Measurements from ENCODE around the gene FOXL1. TPM values are rescaled to one million over a fixed set of nuclear protein-coding genes. Genes with fewer than 3 reads are reported as not detected.

The FOXL1 gene
- polyA plus RNA-seq (ENCODE audit: insufficient read length in 4 of 4) = 10 to 100 TPM; 15.5 to 21.5 (median 19.1) TPM

DNA sequence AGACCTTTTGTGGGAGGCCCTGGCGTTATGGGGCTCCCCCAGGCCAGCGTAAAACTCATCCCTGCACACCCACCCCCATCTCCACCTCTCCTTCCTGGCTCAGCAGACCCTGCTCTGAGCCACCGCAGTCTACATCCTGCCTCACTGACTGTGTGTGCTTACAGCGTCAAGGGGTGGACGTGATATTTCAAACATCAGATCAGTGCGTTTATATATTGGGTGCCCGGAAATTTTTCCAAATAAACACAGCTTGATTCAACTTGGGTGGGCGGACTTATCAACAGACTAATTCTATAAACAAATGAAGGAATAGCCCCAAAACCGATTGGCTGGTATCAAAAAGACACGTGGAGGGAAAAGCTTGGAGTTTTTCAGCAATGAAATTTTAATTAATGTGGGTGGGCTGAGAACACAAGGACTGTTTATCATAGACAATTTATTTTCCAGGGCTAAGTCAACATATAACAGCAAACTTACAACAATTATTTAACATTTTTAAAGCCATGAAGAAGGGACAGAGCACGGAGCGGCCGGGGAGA, at the start of gene FOXL1:
TSS of gene FOXL1 (plus strand) at position 489 of the 539 bp plus-strand sequence. CDS start 175 bp downstream, outside the sequence.
- DNase-seq (ENCODE audit: low read depth in 4 of 4, low spot score in 3 of 4) = no peak

DNA sequence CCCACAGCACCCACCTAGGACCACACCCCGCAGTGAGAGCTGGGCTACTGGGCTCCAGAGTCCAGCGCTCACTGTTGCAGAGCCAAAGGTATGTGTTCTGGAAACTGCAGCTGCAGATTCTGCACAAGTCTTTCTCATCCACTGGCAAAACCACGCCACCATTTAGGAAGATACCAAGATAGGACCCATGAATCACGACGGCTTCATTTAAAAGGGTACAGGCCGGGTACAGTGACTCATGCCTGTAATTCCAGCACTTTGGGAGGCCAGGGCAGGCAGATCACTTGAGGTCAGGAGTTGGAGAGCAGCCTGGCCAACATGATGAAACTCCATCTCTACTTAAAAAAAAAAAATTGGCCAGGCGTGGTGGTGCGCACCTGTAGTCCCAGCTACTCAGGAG, 49.2 kb upstream of the FOXL1 start:
- DNase-seq (ENCODE audit: low read depth in 4 of 4, low spot score in 3 of 4) = no peak

DNA sequence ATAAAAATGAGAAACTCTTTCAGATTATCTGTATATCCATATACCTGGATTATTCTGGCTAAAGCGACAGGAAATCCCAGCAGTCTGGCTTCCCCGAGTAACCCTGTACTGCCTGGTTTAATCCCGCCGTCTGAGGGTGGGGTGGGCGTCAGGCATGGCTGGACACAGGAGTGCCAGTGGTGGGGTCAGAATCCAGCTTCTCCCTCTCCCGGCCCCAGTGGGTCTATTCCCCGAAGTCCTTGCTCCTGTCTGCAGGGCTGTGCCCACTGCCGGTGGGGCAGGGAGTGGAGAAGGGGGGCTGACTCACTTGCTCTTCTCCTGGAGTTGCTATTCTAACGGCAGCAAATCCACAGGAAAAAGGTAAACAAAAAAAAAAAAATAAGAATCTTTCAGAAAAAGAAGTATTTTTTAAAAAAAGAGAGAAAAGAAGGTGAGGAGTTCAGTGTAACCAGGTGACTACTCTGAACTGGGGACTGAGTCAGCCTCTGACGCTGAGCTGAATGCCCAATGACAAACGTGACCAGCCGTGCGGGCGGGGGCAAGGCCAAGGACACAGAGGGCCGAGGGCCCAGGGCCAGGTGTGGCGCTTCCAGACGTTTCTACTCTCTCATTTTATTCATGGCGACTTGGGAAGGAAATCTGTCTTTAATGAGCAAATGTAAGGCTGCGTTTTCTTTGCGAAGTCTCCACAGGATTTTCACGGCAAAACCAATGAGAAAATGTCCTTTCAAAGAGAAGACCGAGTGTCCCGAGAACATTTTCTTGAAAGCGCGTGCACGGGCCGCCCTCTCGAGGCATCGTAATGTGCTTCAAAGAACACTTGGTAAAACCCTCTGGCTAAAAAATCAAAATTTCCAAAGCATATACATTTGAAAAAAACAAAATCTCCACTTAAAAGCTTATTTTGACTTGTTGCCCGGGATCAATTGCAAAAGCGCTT, 47.8 kb upstream of the FOXL1 start:
- DNase-seq (ENCODE audit: low read depth in 4 of 4, low spot score in 3 of 4) = no peak

DNA sequence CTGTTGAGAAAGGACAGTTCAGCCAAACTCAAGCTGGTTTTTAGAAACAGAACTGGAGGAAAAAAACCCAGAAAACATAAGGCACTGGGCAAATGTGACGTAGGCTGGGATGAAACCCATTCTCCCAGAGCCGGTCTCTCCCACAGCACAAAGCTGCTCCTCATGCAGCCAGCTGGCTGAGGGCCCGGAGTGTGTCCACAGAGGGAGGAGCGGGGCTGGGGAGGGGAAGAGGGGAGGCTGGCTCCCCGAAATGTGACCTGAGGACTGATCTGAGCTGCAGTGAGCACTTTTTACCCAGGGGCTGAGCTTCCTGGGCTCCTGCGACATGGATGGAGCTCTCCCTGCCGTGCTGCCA, 47.2 kb upstream of the FOXL1 start:
- no peak for DNase-seq (ENCODE audit: low read depth in 4 of 4, low spot score in 3 of 4)

DNA sequence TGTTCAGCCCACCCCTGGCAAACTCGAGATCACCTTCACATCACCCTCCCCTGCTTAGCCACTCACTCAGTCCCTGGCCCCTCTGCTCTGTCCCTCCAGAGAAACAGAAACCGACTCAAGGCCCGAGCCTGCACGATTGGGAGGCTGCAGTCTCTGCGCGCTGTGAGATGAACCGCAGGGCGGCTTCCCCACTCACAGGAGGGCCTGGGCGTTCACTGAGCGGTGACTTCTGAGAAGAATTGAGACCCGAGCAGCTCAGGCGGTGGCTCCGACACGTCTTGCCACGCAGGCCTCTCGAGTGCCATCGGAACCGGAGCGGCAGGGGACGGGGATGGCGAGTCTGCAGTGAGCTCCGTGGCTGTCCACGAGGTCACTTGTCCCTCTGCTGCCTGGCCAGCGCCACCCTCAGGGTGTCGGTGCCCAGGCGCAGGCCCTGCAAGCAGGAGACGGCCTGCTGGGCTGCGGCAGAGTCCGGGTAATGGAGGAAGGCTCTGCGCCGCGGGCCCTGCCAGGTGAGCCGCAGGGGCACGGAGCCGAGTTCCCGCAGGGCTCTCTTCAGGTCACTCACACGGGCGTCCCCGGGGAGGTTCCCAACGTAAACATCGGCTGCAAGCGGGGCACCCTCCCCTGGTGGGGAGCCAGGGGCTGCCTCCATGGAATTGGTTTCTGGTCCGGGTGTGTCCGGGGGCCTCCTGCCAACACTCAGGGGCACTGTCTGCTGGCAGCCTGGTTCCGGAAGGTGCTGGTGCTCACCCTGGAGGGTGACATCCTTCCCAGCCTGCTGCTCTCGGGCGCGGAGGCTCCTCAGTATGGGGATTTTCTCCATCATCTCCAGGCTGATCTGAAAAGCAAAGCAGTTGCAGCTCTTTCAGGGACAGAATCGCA, 46.5 kb upstream of the FOXL1 start:
- DNase-seq (ENCODE audit: low read depth in 4 of 4, low spot score in 3 of 4) = no peak

DNA sequence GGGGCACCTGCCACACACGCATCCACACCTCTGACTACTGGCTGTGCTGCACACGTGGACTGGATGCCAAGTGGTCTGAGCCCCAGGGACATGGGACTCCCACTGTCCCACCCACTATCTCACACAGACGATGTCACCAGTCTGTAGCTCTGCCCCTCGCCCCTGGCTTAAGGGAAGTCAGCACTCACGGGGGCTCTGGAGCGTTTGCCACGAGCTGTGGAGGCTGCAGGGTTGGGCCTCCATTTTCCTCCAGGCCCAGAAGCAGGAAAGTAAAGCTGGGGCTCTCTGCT, 45.9 kb upstream of the FOXL1 start:
- DNase-seq (ENCODE audit: low read depth in 4 of 4, low spot score in 3 of 4) = no peak

DNA sequence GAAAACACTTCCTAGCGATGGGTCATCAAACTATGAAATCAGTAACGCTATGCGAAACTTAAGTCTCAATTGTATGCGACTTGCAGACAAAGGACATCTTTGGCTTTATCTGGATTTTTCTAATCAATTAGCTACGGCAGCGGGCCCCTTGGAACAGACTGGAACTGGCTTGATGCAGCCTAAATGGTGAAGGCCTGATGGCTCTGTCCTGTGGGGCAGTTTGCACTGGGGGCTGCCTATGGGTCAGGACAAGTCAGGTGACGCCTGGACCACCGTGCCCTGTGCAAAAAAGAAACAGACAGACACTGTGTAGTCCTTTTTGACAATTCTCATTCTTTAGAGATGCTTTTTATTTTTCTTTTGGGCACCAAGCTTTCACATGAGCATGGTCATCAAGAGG, 45.3 kb upstream of the FOXL1 start:
- DNase-seq (ENCODE audit: low read depth in 4 of 4, low spot score in 3 of 4) = no peak

DNA sequence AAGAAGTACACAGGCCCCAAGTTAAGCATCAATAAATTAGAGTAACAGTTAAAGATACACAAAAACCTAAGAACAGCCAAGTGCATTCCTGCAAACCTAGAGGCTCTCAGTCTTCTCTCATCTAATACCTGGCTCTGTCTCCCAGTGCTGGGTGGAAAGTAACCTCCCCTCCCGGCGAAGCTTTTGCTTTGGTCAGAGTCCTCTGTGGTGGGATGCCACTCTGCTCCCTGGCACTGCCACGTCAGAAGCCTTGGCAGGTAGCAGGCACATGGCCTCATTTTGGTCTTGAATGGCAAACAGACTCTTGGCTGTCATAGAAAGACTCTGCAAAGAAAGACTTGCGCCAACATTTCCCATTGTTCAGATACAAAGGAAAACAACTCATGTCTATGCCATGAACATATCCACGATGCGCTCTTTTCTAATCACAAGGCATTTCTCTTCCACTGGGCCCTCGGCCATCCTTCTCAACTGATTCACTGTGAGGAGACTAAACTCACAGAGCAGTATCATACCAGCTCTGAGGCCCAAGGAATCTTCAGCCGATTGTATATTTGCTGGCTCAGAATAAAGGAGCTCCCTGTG, 44.5 kb upstream of the FOXL1 start:
- no peak for DNase-seq (ENCODE audit: low read depth in 4 of 4, low spot score in 3 of 4)

DNA sequence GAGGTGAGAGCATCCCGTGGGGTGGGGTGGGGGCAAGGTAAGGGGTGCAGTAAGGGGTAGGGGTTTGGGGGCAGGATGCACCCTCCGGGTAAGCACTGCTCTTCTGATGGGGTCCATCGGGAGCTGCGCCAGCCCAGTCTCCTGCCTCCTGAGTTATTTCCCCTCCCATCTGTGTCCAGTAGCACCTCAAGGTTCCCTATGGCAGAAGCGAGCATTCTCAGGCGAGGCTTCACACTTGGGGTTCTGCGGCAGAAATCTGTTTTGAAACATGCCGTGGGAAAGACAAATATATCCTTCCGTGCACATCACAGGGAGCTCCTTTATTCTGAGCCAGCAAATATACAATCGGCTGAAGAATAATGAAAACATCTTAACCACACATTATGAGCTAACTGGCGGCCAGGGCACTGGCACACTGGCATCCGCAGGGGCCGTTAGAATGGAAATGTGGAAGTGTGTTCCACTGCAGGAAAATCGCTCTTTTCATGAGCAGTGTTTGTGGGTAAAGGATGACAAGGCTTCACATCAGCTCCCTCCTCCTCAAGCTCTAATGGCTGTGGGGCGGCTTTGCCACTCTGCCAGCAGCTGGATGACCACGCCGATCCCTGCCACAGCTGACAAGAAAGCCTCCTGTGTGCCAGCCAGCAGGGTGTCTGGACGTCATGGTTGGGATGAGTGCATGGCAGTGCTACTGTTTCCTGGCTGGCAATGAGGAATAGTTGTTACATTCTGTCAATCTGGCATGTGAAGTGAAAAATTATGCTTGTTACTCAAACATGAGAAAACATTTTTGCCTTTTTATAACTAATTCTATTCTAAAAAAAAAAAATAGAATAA, 43.4 kb upstream of the FOXL1 start:
- no peak for DNase-seq (ENCODE audit: low read depth in 4 of 4, low spot score in 3 of 4)

DNA sequence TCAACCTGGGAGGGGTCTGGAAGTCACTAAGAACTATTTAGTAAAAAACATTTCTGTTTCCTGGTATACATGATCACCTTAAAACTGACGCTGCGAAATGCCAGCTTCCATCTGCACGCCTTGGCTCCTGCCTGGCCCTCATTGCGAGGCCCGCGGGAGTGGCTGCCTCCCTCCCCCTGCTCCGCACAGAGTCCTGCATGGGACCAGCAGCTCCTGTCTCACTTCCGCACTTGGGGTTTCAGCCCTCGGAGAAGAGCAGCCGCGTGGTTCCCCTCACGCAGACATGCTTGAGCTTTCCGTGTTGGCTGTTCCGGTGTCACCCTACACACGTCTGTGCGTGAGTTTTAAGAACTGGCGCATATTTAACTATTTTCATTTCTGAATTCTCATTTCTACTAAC, 41.7 kb upstream of the FOXL1 start:
- DNase-seq (ENCODE audit: low read depth in 4 of 4, low spot score in 3 of 4) = no peak

DNA sequence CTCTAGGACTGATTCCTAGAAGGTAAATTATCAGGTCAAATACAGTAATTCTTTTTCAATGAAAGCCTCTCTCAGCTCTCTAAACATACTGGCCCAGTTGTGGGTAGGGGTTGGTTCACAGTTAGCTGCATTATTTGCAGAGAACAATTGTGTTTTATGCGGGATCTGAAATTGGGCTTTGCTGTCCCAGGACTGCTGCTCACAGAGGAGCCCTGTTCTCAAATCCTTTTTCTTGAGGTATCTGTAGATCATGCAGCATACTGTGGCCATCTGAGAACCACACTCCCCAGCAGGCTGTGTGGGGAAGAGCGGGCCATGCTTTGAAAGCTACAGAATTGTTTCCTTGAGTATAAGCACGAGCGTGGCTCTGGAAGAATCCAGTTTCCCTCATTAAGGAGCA, 40.9 kb upstream of the FOXL1 start:
- no peak for DNase-seq (ENCODE audit: low read depth in 4 of 4, low spot score in 3 of 4)

DNA sequence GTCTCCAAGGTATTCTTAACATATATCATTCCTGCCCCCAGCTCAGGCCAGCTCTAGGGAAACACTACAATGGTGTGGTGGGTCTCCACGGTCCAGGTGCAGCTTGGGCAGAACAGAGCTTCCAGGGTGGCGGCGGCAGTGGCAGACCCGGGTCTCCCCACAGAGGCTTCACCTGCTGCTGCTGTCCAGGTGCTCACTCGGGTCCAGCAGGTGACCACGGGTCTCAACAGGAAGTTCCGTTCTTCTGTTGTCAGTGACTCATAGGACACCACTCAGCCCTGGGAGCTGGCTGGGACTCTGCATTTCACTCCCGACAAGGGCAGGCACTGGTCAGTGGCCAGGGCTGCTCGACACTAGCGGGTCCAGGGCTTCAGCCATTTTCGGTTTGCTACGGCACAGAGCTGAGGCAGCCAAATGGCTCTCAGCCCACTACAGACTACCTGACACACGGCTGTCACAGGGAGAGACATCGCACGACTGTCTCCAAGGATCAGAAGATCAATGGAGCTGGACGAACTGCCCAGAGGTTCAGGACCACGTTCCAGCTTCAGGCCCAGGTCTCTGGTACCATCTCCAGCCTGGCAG, 40.1 kb upstream of the FOXL1 start:
- no peak for DNase-seq (ENCODE audit: low read depth in 4 of 4, low spot score in 3 of 4)

DNA sequence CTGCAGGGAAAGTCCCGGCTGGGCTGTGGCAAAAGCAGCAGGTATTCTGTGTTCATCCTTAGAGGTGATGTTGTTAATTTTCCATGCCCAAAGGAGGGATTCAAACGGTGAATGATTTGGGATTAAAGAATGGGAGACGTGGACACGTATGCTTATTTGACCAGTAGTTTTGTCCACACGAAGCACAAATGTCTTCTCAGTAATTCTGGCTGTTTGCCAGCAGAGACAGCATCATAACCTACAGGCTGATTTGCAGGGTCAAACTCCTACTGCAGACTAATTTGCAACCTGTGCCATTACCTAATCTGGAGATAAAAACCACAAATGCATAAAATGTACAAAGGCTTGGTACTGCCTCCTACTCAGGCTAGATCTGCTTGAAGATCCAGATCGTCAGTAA, 37.5 kb upstream of the FOXL1 start:
- DNase-seq (ENCODE audit: low read depth in 4 of 4, low spot score in 3 of 4) = no peak

DNA sequence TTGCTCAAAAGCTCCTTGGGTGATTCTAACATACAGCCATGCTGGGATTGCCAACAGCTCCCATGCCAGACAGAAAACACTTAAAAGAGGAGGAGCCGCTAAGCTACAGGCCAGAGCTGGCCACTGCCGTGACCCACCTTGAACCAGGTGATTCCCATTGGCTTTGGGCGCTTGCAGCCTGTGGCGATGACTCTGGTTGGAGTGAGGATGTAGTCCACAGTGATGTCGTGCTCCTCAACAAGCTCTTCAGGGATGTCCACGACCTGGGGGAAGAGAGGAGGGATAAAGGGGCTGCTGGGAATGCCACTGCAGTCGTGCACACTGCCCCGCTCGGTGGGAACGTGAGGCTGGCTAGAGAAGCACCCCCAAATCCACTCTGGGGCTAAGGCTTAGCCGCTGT, 36.8 kb upstream of the FOXL1 start:
- no peak for DNase-seq (ENCODE audit: low read depth in 4 of 4, low spot score in 3 of 4)

DNA sequence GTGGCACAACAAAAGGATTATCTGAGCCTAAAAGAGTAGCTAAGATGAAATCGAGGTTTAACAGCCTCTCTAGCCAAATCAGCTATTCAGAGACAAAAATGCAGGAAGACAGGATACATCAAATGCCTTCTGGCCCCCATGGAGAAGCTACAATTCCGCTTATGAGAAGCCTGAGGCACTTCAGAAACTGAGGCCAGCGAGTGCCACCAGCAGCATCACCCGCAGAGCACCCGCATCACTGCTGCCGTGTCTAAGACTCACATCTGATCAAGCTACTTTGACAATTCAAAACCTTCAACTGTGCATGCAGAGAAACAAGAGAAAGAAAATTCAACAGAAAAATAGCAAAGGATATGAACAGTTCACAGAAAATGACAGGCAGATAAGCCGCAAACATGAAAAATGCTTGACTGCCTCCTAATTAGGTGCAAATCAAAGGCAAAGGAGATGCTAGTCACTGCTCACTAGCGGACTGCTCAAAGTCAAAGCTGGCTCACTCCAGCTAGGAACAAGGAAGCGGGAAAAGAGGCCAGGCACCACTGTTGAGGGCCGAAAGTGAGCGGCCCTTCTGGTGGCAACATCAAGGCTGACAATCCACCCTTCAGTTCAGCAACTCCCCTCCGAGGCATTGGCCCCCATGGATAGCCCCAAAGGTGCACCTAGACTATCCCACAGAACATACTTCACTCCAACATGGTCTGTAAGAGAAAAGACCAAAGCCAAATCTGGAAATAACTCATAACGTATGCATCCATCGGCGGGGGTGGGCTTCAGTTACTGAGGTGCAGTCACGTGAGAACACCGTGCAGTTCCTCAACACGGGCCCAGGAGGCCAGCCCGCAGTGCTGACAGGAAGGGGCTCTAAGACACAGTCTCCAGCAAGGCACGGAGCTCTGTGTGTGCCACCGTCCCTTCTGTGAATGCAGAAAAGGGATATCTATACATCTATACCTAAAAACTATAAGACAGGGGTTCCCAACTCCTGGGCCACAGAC, 35.3 kb upstream of the FOXL1 start:
- no peak for DNase-seq (ENCODE audit: low read depth in 4 of 4, low spot score in 3 of 4)

DNA sequence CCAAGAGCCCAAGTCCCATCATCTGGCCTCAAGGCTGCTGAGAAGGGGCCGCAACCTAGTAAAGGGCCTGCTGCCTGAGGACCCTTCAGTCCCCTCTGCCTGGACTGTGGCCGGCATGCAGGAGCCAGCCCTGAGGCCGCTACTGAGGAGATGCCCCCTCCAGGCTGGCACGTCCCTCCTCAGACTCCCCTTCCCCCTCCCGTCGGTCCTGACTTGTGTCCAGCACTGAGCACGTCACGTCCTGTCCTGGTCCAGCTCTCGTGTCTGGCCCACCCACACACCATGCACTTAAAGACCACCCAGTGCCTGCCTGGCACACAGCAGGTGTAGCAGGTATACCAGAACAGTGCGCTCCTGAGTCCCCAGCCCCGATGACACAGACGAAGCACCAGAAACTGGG, 32.9 kb upstream of the FOXL1 start:
- DNase-seq (ENCODE audit: low read depth in 4 of 4, low spot score in 3 of 4) = no peak

DNA sequence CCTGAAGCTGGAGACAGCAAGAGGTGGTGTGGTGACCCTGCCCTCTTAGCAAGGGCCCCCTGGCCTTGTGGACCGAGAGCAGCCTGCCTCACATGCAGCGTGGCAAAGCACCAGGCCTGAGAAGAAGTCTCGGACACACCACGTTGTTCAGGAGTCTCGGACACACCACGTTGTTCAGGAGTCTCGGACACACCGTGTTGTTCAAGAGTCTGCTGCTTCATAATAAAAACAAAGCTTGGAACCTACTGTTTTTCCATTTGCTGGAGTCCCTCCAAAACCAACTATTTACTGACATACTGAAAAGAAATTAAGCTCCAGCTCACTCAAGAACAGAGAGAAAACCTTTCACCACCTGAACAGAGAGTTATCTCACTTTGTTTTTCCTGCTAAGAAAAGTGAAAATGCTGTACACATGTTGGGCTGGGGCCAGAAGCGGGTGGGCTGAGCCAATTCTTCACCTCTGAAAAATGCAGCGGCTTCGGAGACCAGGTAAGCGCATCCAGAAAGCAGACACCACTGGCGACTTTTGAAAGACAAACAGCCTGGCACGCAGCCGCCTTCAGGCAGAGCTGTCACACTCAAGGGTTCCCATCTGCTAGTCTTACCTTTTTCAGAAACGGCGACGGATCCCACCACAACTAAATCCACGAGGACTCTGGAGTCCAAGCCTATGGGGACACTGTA, 32.3 kb upstream of the FOXL1 start:
- DNase-seq (ENCODE audit: low read depth in 4 of 4, low spot score in 3 of 4) = no peak

DNA sequence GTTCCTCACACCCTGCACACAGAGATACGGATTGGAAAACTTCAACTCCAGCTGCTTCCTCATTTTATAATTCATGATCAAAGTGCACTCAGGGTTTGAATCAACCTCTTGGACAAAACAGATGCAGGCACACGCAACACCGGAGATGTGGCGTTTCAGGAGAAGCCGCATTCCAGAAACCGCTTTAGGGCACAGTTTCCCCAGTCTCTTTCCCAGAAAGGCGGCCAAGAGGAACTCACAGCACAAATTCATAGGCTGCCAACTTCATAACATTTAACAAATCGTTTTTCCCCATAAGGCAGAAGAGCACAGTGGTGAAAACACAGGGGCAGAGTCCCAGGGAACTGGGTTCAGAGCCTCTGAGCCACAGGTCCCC, 31.7 kb upstream of the FOXL1 start:
- no peak for DNase-seq (ENCODE audit: low read depth in 4 of 4, low spot score in 3 of 4)

Data from right renal pelvis (tissue), 4 donors.